HFF-Myc (cell line): ENCODE results near the gene EIF3I.

ENCODE experiments used
- DNase-seq: peaks from one replicate; pipeline ENCODE4 v3.0.0-alpha.2; 2011; ENCODE audit warnings: low read depth; ENCODE audit errors: extremely low read depth
- H3K4me3 ChIP-seq: replicated peaks from 2 replicates; pipeline ENCODE4 v1.5.1; 2011; ENCODE audit warnings: low read depth, mild to moderate bottlenecking, control low read depth, low read length
- CTCF ChIP-seq: IDR thresholded peaks from 2 replicates; pipeline ENCODE4 v1.5.1; 2012; ENCODE audit warnings: mild to moderate bottlenecking, low read depth, low read length, control low read depth; ENCODE audit errors: missing control alignments

Gene EIF3I

GRCh38 chr1:32220746-32221580 lies 1.2 kb upstream of the EIF3I start:
- no peak for DNase-seq
- H3K4me3 ChIP-seq, result peak overlapping the region; percentile 98
- no peak for TF ChIP-seq CTCF

- DNase-seq, result no peak
- TF ChIP-seq CTCF, result no peak
- peak overlapping the region; percentile 98 for H3K4me3 ChIP-seq
Measured at GRCh38 chr1:32221581-32221979, 627 bp upstream of the EIF3I start.

- peak overlapping the region; percentile 98 for H3K4me3 ChIP-seq
- TF ChIP-seq CTCF, result no peak
- DNase-seq, result no peak
Measured at GRCh38 chr1:32223683-32224082, 1.5 kb downstream of the EIF3I start.

- TF ChIP-seq CTCF, result no peak
- peak overlapping the region; percentile 98; the same call in 1 of the 2 replicates for H3K4me3 ChIP-seq
- DNase-seq, result no peak
Measured at GRCh38 chr1:32224285-32224684, 2.1 kb downstream of the EIF3I start.

- H3K4me3 ChIP-seq, result no peak overlapping the region
- DNase-seq, result no peak
- TF ChIP-seq CTCF, result no peak
Measured at GRCh38 chr1:32228771-32229170, 6.6 kb downstream of the EIF3I start.

GRCh38 chr1:32231843-32232432 lies 9.7 kb downstream of the EIF3I start:
- TF ChIP-seq CTCF, result no peak
- DNase-seq, result no peak
- no peak overlapping the region for H3K4me3 ChIP-seq
